GM18909 (cell line): Measurements from ENCODE around the gene LMX1A.

Experiments used
- ATAC-seq: cut with Tn5 transposase; IDR thresholded peaks from one replicate; pipeline ENCODE4 v1.9.1; 2021; ENCODE audit warnings: mild to moderate bottlenecking; ENCODE audit not compliant: unreplicated experiment, poor library complexity

LMX1A gene

DNA sequence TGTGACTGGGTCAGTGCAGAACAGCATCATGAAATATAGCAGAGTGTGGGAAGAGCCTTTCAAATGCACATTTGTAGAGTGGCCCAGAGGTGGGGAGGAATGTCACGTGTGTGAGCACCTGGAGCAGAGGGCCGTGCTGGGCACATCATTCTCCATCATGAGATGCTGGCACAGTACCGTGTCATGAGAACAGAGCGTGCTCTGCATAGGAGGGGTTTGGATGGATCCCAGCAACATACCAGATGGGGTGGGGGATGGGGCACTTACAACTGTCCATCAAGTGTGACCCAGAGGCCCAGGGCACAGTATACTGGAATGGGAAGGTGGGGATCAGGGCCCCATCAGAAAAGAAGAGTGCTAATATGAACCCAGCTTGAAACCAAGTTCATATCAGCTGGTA lies 182.0 kb downstream of the LMX1A start:
- no peak for ATAC-seq

DNA sequence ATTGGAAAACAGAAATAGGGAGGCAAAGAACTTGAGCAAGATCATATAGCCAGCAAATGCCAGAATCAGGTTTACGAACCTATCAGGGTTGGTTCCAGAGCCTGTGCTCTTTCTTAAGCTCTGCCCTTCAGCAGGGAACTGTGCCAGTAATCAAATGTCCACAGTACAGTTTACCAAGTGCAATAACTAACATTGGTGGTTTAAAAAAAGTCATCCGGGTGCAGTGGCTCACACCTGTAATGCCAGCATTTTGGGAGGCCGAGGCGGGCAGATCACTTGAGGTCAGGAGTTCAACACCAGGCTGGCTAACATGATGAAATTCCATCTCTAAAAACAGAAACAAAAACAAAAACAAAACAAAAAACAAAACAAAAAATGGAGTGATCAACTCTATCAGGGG lies 182.7 kb downstream of the LMX1A start:
- ATAC-seq = no peak

DNA sequence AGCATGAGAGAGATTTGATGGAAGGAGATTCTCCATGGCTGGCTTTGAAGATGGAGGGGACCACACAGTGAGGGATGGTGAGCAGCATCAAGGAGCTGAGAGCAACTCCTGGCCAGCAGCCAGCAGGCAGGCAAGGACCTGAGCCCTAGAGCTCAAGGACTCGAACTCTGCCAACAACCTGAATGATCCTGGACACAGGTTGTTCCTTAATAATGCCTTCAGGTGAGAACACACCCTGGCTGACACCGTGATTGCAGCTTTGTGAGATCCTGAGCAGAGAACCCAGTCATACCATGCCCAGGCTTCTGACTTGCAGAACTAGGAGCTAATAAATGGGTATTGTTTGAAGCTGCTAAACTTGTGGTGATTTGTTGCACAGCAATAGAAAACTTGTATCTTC lies 183.1 kb downstream of the LMX1A start:
- no peak for ATAC-seq

DNA sequence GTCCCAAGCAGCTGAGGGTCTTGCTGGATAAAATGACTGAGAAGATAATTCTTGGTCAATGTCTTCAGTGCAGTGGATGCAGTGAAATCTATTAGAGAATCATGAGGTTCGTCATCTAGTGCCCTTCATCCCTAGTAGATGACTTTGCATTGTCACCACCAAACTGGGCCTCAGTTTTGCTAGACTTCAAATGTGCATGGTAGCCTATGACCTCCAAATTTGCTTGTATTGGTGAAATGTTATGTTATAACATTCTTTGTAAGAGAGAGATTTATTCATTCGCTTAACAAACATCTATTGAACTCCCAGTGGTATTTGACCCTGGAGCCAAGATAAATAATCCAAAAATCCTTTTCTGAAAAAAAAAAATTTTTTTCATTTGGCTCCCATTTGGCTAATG lies 183.8 kb downstream of the LMX1A start:
- ATAC-seq = no peak

DNA sequence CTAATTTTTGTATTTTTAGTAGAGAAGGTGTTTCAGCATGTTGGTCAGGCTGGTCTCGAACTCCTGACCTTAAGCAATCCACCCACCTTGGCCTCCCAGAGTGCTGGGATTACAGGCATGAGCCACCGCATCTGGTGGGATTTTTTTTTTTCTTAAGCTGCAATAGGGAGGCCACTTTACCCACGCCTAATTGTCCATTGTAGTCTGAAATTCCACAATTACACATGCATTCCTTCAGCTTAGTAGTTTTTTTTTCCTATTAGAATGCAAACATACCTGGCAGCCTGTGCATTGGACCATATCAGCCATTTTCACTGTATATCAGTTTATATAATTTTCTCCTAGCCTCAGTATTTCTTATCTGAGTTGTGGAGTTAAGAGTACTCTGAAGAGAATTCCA lies 186.8 kb downstream of the LMX1A start:
- no peak for ATAC-seq

DNA sequence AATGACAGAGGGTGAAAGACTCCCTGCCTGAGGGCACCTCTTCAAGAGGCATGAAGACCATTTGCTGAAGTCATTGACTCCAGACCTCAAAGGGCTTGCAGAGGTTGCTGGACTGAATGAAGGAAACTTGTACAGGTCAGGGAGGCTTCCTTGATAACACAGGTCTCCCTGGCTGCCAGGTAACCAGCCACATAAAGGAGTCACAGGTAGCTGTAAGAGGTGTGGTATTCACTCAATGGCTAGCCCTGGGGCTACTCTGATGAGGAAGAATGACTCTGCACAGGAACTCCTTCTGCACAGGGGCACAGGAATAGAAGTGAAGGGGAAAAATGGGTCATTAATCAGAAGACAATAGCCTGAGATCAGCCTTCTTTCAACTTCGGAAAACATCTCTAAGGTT lies 187.5 kb downstream of the LMX1A start:
- no peak for ATAC-seq

DNA sequence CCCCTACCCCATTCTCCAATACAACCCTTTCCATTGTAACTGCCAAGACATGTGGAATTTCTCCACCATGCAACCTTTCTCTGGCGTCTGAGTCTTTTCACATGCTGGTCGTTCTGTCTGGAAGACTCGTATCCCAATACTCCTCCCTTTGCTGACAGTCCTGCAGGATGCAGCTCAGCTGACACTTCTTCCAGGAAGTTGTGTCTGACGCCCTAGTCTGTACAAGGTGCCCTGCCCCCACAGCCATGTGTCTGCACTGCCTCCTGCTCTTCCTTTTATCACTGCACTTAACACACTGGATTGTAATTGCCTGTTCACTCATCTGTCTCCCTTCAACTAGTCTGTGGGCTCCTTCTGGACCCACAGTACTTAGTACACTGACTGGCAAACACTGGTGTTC lies 188.0 kb downstream of the LMX1A start:
- no peak for ATAC-seq

DNA sequence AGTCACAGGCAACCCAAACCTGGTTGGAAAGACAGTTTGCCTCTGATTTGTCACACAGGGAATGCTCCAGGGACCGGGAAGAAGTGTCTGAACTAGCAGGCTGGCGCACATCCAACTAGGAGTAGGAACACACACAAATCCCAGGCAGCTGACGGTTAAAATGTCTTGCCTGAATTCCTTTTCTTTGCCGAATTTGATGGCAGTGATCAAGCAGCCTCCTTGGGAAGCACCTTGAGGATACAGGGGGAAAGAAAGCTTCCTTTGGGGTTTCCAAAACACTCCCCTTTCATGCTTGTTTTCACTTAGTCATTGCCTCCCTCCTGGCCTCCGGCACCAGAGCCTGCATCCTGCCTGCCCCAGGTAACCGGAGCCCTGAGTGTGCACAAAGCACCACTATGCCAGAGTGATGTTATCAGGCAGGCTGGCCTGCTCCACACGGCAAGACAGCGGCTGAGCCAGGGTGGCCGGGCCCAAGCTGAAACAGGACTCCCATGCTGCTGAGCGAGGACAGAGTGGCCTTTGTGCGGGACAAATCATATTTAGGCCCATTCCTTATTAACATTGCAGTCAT lies 193.8 kb downstream of the LMX1A start:
- ATAC-seq = no peak

DNA sequence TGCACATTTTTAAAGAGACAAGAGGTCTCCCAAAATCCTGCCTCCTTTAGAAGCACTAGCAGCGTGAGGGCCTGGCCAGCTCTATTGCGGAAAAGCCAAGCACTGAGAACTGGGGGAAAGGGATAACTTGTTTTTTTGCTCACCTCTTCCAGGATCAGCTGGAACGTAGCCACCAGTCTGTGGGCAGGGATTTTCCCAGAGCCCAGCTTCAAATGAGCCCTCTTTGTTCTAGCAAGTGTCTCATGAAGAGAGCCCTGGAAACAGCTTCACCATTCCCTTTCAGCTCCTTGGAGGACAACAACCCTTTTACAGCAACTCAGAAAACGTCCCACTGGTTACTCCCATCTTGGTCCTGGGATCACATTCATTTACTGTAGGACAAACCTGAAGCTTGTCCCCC lies 195.4 kb downstream of the LMX1A start:
- ATAC-seq = no peak

DNA sequence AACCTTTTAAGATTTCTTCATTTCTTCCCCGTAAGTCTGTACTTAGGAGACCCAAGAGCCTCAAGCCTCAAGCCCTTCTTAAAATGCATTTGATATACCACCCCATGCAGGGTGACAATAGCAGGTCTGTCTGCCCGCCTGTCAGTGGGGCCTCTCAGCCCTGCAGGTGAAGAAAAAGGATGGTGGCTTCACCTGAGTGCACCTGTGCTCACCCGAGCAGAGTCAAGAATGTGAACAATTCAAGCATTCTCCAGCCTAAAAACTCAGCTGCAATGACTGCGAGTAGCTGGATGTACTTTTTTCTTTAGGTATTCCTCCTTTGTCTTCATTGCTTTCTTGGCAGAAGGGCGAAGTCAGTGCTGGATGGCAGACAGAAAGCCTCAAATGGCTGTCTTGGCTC lies 203.3 kb downstream of the LMX1A start:
- no peak for ATAC-seq

DNA sequence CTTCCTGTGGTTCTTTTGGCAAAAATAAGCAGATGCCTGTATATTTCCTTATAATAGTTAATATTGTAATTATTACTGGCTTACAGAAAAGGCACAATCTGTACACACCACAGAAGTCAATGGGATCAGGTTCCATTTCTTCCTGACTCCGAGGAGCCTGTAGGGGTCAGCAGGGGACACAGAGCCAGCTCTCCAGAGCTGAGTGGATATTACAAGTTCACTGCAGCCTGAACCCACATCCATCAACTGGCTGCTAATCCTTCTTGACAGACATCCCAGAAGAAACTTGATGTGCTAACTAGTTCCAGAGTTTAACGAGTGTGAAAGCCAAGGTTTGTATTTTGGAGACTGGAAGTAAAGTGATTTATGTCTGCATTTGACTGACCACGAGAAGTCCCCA lies 203.8 kb downstream of the LMX1A start:
- ATAC-seq = no peak

DNA sequence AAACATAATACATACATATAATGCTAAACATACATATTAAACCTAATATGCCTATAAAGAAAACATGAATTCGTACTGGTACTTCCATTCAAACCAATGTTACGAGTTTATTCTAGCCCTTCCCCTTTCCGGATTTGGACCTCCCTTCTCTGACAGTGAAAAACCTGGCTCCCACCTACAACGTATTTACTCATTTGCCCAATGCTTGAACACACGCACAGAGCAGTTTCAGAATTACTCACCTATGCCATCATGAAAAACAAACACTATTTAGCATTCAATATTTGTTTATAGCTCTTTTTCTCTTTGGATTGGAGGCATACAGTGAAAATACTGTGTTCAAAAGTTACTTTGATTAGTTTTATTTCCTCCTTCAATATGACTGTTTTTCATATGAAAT lies 204.4 kb downstream of the LMX1A start:
- no peak for ATAC-seq
